ENCODE measurements around the gene ANKIB1.

GRCh38 chr7:92330835-92331438 is 85.2 kb downstream of the ANKIB1 start:
- no peak for TF ChIP-seq CTCF (conservative IDR thresholded peaks at IDR 0.05; ENCODE audit: low read length)
- TF ChIP-seq EZH2phosphoT487 (IDR thresholded peaks at IDR 0.05; ENCODE audit: borderline replicate concordance, low read depth, low read length), result no peak

Data from OCI-LY7 (cell line).